A549 (cell line): ENCODE data around the gene DDN. TPM values are rescaled to one million over a fixed set of nuclear protein-coding genes. Genes with fewer than 3 reads are reported as not detected.

Experiments used
- ATAC-seq, 2 experiments: fragments of 200-7000 bp in 1 of 2; fragments of >200 bp in 1 of 2; cut with Nextera tagmentation in 1 of 2; cut with Tn5 transposase in 1 of 2; 3 replicates each; pipeline versions ENCODE4 v1.8.0 to v1.9.1; 2018 to 2020; ENCODE audit warnings: mild to moderate bottlenecking in 1 of 2, moderate library complexity in 1 of 2
- CTCF ChIA-PET: fragments of 300-600 bp; sonication (Branson Sonifier 250); formaldehyde crosslinking; extraction: SDS; loops from one replicate; lab custom pipeline; 2021; ENCODE audit warnings: antibody characterized with exemption, inconsistent platforms; lab: Yijun Ruan, JAX
- POLR2A ChIA-PET: fragments of 350-600 bp; formaldehyde crosslinking; extraction: SDS; loops from one replicate; lab custom pipeline; 2021; ENCODE audit warnings: antibody characterized with exemption, inconsistent platforms; lab: Yijun Ruan, JAX
- DNase-seq, 2 experiments: peaks; one replicate each; pipeline versions ENCODE4 v3.0.0 to v3.0.0-alpha.2; 2011 to 2016; ENCODE audit warnings: low read depth in 1 of 2, low spot score in 1 of 2
- FAIRE-seq: peaks from 2 replicates; lab custom pipeline; 2011; peaks lifted over from hg19 to GRCh38; lab: Jason Lieb, UNC
- H3K27ac ChIP-seq, 2 experiments: fragments of >200 bp; sonication (Bioruptor Twin); formaldehyde crosslinking; 3 replicates each; pipeline ENCODE4 v1.5.1; 2016 to 2017
- H3K4me1 ChIP-seq: fragments of >200 bp; sonication (Bioruptor Twin); formaldehyde crosslinking; 3 replicates; pipeline ENCODE4 v1.6.1; 2016
- H3K4me2 ChIP-seq: fragments of >200 bp; sonication (Bioruptor Twin); formaldehyde crosslinking; 3 replicates; pipeline ENCODE4 v1.6.1; 2016
- H3K4me3 ChIP-seq: fragments of >200 bp; sonication (Bioruptor Twin); formaldehyde crosslinking; 3 replicates; pipeline ENCODE4 v1.5.1; 2016
- H3K9me3 ChIP-seq: fragments of >200 bp; sonication (Bioruptor Twin); formaldehyde crosslinking; 3 replicates; pipeline ENCODE4 v1.6.1; 2016
- BHLHE40 ChIP-seq: IDR thresholded peaks from 2 replicates; pipeline ENCODE4 v1.6.1; 2012; ENCODE audit warnings: low read depth, low read length, inconsistent platforms
- CBX8 ChIP-seq: fragments of 200-600 bp; sonication (generic); IDR thresholded peaks from 2 replicates; pipeline ENCODE4 v1.6.1; 2016
- EP300 ChIP-seq, 2 experiments: fragments of >200 bp; sonication (Bioruptor Twin); formaldehyde crosslinking; IDR thresholded peaks; 2 replicates in 1 of 2; 3 replicates in 1 of 2; pipeline ENCODE4 v1.6.1; 2016 to 2017
- FOSL2 ChIP-seq, 2 experiments: fragments of 450-650 bp in 1 of 2; fragments of >200 bp in 1 of 2; sonication (Bioruptor Twin) in 1 of 2; formaldehyde crosslinking; IDR thresholded peaks; 2 replicates each; pipeline versions ENCODE4 v1.5.0 to v1.6.1; 2016 to 2020; ENCODE audit warnings: mild to moderate bottlenecking in 1 of 2, moderate library complexity in 1 of 2
- HOXA7 ChIP-seq: fragments of 250-450 bp; sonication (Bioruptor Pico); IDR thresholded peaks from 2 replicates; pipeline ENCODE4 v1.5.0; 2020; ENCODE audit warnings: mild to moderate bottlenecking, moderate library complexity
- HOXB13 ChIP-seq: fragments of 250-450 bp; sonication (Bioruptor Pico); IDR thresholded peaks from 2 replicates; pipeline ENCODE4 v1.5.0; 2020; ENCODE audit warnings: low read depth, mild to moderate bottlenecking, moderate library complexity
- KDM1A ChIP-seq: fragments of 200-600 bp; sonication (generic); IDR thresholded peaks from 2 replicates; pipeline ENCODE4 v1.6.1; 2016; ENCODE audit warnings: low read depth, mild to moderate bottlenecking
- KDM5A ChIP-seq: fragments of 200-600 bp; sonication (generic); IDR thresholded peaks from 2 replicates; pipeline ENCODE4 v1.6.1; 2016; ENCODE audit warnings: antibody characterized with exemption, mild to moderate bottlenecking
- MAFK ChIP-seq: fragments of 450-650 bp; IDR thresholded peaks from 2 replicates; pipeline ENCODE4 v1.6.1; 2014; ENCODE audit not compliant: partially characterized antibody
- MYC ChIP-seq: IDR thresholded peaks from 2 replicates; pipeline ENCODE4 v1.6.1; 2012; ENCODE audit warnings: mild to moderate bottlenecking, inconsistent platforms, low read length, improper control_type of control experiment, borderline replicate concordance
- NFE2L2 ChIP-seq: fragments of 150-350 bp; conservative IDR thresholded peaks from 2 replicates; pipeline ENCODE4 v1.6.1; 2014; ENCODE audit warnings: low read length
- NR3C1 ChIP-seq: fragments of >200 bp; sonication (Bioruptor Twin); formaldehyde crosslinking; IDR thresholded peaks from 3 replicates; pipeline ENCODE4 v1.6.1; 2017
- POLR2A ChIP-seq: IDR thresholded peaks from 2 replicates; pipeline ENCODE4 v1.6.1; 2012; ENCODE audit warnings: mild to moderate bottlenecking, low read length
- RAD21 ChIP-seq, 2 experiments: fragments of >200 bp in 1 of 2; sonication (Bioruptor Twin) in 1 of 2; formaldehyde crosslinking in 1 of 2; IDR thresholded peaks in 1 of 2; conservative IDR thresholded peaks in 1 of 2; 2 replicates in 1 of 2; 3 replicates in 1 of 2; pipeline ENCODE4 v1.6.1; 2012 to 2018; ENCODE audit warnings: inconsistent platforms in 1 of 2
- RCOR1 ChIP-seq: fragments of 150-350 bp; IDR thresholded peaks from 2 replicates; pipeline ENCODE4 v1.6.1; 2014; ENCODE audit warnings: antibody characterized with exemption, low read length, low read depth
- RNF2 ChIP-seq: fragments of 200-600 bp; sonication (generic); IDR thresholded peaks from 2 replicates; pipeline ENCODE4 v1.6.1; 2016; ENCODE audit warnings: low read depth, mild to moderate bottlenecking, antibody characterized with exemption, moderate library complexity, borderline replicate concordance
- TP53 ChIP-seq: fragments of 250-450 bp; sonication (Bioruptor Pico); IDR thresholded peaks from 2 replicates; pipeline ENCODE4 v1.5.0; 2021; ENCODE audit warnings: mild to moderate bottlenecking, moderate library complexity
- ZFP36 ChIP-seq: fragments of 450-650 bp; IDR thresholded peaks from 2 replicates; pipeline ENCODE4 v1.6.1; 2014; ENCODE audit warnings: borderline replicate concordance; ENCODE audit not compliant: partially characterized antibody
- ZNF302 ChIP-seq: fragments of 250-450 bp; sonication (Bioruptor Pico); IDR thresholded peaks from 2 replicates; pipeline ENCODE4 v1.9.0; 2021; ENCODE audit warnings: inconsistent platforms, mild to moderate bottlenecking, moderate library complexity
- WGBS: methylation state at CpG from one replicate; pipeline ENCODE4 v1.1.6; 2017; ENCODE audit errors: missing lambda C conversion rate; 5-methylcytosine and 5-hydroxymethylcytosine counted together
- polyA plus RNA-seq, 4 experiments: library from polyadenylated mRNA; depleted of rRNA in 3 of 4; stranded (reverse); fragments of >200 nt; fragmentation: RNase III in 1 of 4; extraction: RNeasy Plus Mini Kit Qiagen cat#74134 plus additional on column Dnase treatment in 1 of 4; gene quantifications; 2 replicates in 3 of 4; 3 replicates in 1 of 4; pipeline ENCODE4 v1.2.3, GENCODE V29; 2011 to 2017
- TF ChIP-seq, protein P1 (sequence below): fragments of >200 bp; sonication (Bioruptor Twin); formaldehyde crosslinking; IDR thresholded peaks from 3 replicates; pipeline ENCODE4 v1.6.1; 2016
- TF ChIP-seq, protein P2 (sequence below): IDR thresholded peaks from 2 replicates; pipeline ENCODE4 v1.6.1; 2012; ENCODE audit warnings: low read depth, borderline replicate concordance
- TF ChIP-seq, protein P3 (sequence below): fragments of >200 bp; sonication (Bioruptor Twin); formaldehyde crosslinking; IDR thresholded peaks from 3 replicates; pipeline ENCODE4 v1.5.1; 2016
- TF ChIP-seq, protein P4 (sequence below): IDR thresholded peaks from 2 replicates; pipeline ENCODE4 v1.6.1; 2012
- TF ChIP-seq, protein P5 (sequence below): fragments of 150-350 bp; IDR thresholded peaks from 2 replicates; pipeline ENCODE4 v1.6.1; 2014; ENCODE audit warnings: low read depth, mild to moderate bottlenecking, low read length

DDN gene
- polyA plus RNA-seq, 2 of the 4 experiments (the other 2 are of a cell fraction): 0.12 to 0.50 TPM

DNA sequence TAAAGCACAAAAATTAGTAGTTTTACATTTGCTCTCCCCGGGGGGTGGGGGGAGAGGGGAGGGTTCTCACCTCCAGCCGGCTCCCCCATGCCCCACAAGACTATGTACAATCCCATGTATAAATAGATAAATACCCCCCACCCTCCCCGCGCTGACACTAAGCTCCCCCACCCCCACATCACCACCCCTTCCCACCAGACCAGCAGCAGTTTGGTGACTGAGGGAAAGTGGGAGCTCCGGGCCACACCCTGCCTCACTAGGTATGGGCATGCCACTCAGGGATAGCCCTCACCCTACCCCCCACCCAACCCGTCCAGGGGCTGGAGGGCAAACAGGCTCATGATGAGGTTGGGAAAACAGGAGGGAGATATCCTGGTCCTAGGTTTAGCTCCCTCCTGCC is 21.3 kb upstream of the DDN start:
- Histone ChIP-seq H3K4me1 (peaks cover 22% of the 10 kb centered on the region), H3K27ac (peak overlapping the region in 1 of 2 experiments; percentile 93; a peak in 1 of 6 replicates), H3K9me3 (no peaks in the 10 kb centered on the region), H3K4me3 (no peak overlapping the region), H3K4me2 (no peak overlapping the region)
- WGBS: 71% methylated on average over 6 of the region's 6 CpGs
- TF ChIP-seq KDM1A: no peak
- TF ChIP-seq KDM5A: no peak
- no peak for TF ChIP-seq EP300 (IDR thresholded peaks at IDR 0.05)
- no peak for TF ChIP-seq HOXB13
- TF ChIP-seq NFE2L2: no peak
- TF ChIP-seq BHLHE40: no peak
- TF ChIP-seq TP53: no peak
- TF ChIP-seq, protein P1, sequence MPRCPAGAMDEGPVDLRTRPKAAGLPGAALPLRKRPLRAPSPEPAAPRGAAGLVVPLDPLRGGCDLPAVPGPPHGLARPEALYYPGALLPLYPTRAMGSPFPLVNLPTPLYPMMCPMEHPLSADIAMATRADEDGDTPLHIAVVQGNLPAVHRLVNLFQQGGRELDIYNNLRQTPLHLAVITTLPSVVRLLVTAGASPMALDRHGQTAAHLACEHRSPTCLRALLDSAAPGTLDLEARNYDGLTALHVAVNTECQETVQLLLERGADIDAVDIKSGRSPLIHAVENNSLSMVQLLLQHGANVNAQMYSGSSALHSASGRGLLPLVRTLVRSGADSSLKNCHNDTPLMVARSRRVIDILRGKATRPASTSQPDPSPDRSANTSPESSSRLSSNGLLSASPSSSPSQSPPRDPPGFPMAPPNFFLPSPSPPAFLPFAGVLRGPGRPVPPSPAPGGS: no peak
- no peak for TF ChIP-seq CBX8
- no peak for TF ChIP-seq NR3C1
- TF ChIP-seq MYC: no peak
- TF ChIP-seq, protein P2, sequence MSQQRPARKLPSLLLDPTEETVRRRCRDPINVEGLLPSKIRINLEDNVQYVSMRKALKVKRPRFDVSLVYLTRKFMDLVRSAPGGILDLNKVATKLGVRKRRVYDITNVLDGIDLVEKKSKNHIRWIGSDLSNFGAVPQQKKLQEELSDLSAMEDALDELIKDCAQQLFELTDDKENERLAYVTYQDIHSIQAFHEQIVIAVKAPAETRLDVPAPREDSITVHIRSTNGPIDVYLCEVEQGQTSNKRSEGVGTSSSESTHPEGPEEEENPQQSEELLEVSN: no peak
- no peak for DNase-seq
- CTCF ChIA-PET: interaction anchor here (0.6 to 5.2 kb wide), 24 partner anchors 9 to 299 kb away, joined by 3 to 33 read pairs (median 5); partner anchors contain the start of genes DHH, RHEBL1 and WNT1
- no peak for ATAC-seq
- POLR2A ChIA-PET: interaction anchor here (0.6 kb wide), 2 partner anchors 12 to 168 kb away, joined by 3 to 4 read pairs; no protein-coding TSS in a partner anchor
- no peak for FAIRE-seq

DNA sequence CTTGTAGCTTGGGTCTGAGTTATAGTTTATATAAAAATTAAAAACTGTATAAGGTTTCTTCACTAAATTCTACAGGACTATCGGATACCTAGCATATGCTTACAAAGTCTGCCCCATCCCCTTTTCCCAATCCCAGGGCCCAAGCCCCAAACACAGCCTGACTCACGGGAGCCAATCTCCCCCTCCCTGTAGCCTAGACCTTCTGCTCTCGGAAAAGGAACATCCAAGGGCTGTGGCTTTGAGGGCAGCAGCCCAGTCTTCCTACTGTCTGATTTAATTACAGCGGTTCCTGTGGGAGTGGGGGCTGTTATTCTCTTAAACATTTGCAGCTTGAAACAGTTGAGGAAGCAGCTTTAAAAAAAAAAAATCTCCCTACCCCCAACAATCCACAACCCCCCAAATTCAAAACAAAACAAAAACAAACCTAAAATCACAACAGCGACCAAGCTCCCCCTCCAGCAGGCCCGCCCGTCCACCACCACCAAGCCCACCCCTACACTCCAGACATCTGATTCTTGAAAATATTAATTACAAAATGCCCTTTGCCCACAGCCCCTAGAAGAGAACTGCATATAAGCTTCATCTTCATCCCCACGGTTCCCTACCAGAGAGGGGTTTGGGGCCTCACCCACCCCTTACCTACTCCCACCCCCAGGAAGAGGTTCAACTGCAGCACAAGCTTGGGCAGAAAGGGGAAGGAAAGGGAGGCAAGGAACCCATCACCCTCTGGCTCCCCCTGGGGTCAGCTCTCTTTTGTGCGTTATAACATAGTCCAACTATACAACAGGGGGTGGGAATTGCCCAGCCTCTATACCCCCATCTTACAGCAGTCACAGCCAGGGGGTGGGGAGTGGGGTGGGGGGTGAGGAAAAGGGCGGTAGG is 20.5 kb upstream of the DDN start:
- DNase-seq (peak; percentile 67 to 92), ATAC-seq (peak in 1 of 2 experiments; percentile 28; a peak in 4 of 6 replicates), FAIRE-seq (no peak)
- H3K4me1 ChIP-seq: peaks cover 22% of the 10 kb centered on the region
- ChIA-PET CTCF (interaction anchor here (0.6 to 5.2 kb wide), 28 partner anchors 8 to 167 kb away, joined by 3 to 33 read pairs (median 4); partner anchors contain the start of genes DHH, RHEBL1 and WNT1), POLR2A (interaction anchor here (0.6 to 0.7 kb wide), 3 partner anchors 12 to 167 kb away, joined by 3 to 4 read pairs (median 3); partner anchors contain the start of gene ARF3)
- H3K4me3 ChIP-seq: peak overlapping the region; percentile 83
- peak overlapping the region; percentile 92 to 93 for H3K27ac ChIP-seq
- peak overlapping the region; percentile 88 for H3K4me2 ChIP-seq
- WGBS: 69% methylated on average over 10 of the region's 10 CpGs
- H3K9me3 ChIP-seq: no peaks in the 10 kb centered on the region
- no peak for TF ChIP-seq ZFP36
- TF ChIP-seq, protein P3, sequence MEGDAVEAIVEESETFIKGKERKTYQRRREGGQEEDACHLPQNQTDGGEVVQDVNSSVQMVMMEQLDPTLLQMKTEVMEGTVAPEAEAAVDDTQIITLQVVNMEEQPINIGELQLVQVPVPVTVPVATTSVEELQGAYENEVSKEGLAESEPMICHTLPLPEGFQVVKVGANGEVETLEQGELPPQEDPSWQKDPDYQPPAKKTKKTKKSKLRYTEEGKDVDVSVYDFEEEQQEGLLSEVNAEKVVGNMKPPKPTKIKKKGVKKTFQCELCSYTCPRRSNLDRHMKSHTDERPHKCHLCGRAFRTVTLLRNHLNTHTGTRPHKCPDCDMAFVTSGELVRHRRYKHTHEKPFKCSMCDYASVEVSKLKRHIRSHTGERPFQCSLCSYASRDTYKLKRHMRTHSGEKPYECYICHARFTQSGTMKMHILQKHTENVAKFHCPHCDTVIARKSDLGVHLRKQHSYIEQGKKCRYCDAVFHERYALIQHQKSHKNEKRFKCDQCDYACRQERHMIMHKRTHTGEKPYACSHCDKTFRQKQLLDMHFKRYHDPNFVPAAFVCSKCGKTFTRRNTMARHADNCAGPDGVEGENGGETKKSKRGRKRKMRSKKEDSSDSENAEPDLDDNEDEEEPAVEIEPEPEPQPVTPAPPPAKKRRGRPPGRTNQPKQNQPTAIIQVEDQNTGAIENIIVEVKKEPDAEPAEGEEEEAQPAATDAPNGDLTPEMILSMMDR: peak; percentile 36

DNA sequence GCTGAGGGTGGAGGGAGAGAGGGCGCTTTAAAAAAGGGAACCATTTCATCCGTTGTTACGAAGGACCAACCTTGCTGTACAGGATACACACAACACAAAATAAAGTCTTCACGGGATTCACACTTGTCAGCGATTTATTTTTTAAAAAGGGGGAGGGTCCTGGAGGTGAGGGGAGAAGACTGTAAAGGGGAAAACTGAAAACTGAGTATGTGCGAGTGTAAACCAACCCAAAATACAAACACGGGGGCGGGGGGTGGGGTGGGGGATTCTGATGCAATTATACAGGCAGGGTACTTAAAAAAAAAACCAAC is 19.9 kb upstream of the DDN start:
- ATAC-seq: peak; percentile 20 to 25; a peak in 3 of 6 replicates
- Histone ChIP-seq H3K4me2 (peak overlapping the region; percentile 88), H3K4me1 (peaks cover 22% of the 10 kb centered on the region), H3K9me3 (no peaks in the 10 kb centered on the region), H3K4me3 (peak overlapping the region; percentile 83), H3K27ac (peak overlapping the region; percentile 92 to 93)
- WGBS: 4% methylated on average over 8 of the region's 8 CpGs
- DNase-seq: no peak
- CTCF ChIA-PET: interaction anchor here (0.8 to 5.2 kb wide), 13 partner anchors 12 to 99 kb away, joined by 3 to 33 read pairs (median 6); partner anchors contain the start of genes RHEBL1 and WNT1
- POLR2A ChIA-PET: interaction anchor here (0.7 kb wide), 1 partner anchor 62 kb away, joined by 3 read pairs; the partner anchor contains the start of gene ARF3
- FAIRE-seq: no peak
- TF ChIP-seq HOXA7 (CRISPR knock-in tag) (peak; percentile 58; the same call in 1 of the 2 replicates), MAFK (peak; percentile 69), CBX8 (no peak), EP300 (IDR thresholded peaks at IDR 0.05) (no peak), FOSL2 (IDR thresholded peaks at IDR 0.05) (no peak), FOSL2 (CRISPR knock-in tag; IDR thresholded peaks at IDR 0.05) (no peak), POLR2A (no peak), ZNF302 (CRISPR knock-in tag) (no peak), RCOR1 (no peak), HOXB13 (no peak), RAD21 (conservative IDR thresholded peaks at IDR 0.05 in 1 of 2, IDR thresholded peaks at IDR 0.05 in 1 of 2) (no peak), KDM5A (no peak), NR3C1 (no peak), RNF2 (no peak)
- TF ChIP-seq, protein P3: no peak
- TF ChIP-seq, protein P4, sequence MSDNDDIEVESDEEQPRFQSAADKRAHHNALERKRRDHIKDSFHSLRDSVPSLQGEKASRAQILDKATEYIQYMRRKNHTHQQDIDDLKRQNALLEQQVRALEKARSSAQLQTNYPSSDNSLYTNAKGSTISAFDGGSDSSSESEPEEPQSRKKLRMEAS: no peak
- TF ChIP-seq, protein P5, sequence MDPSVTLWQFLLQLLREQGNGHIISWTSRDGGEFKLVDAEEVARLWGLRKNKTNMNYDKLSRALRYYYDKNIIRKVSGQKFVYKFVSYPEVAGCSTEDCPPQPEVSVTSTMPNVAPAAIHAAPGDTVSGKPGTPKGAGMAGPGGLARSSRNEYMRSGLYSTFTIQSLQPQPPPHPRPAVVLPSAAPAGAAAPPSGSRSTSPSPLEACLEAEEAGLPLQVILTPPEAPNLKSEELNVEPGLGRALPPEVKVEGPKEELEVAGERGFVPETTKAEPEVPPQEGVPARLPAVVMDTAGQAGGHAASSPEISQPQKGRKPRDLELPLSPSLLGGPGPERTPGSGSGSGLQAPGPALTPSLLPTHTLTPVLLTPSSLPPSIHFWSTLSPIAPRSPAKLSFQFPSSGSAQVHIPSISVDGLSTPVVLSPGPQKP: no peak
